Right renal pelvis (tissue), 4 donors: ENCODE measurements around the gene REXO1. TPM values are rescaled to one million over a fixed set of nuclear protein-coding genes. Genes with fewer than 3 reads are reported as not detected.

Source experiments
- DNase-seq, 4 donors: peaks; one replicate each; pipeline ENCODE4 v3.0.0-alpha.2; 2013; ENCODE audit warnings: low read depth in 4 of 4, low spot score in 3 of 4, missing footprints in 1 of 4
- polyA plus RNA-seq, 4 donors: library from polyadenylated mRNA; unstranded; fragments of 120-200 nt; gene quantifications; one replicate each; pipeline ENCODE4 v1.2.1, GENCODE V29; 2013; ENCODE audit not compliant: insufficient read length in 4 of 4

Gene REXO1
- polyA plus RNA-seq, 4 donors: 23.5 to 32.9 (median 25.1) TPM

- no peak for DNase-seq
Observed at GRCh38 chr19:1836458-1837221, 11.6 kb downstream of the REXO1 start.

GRCh38 chr19:1833540-1833939, 14.7 kb downstream of the REXO1 start:
- DNase-seq: no peak

GRCh38 chr19:1832046-1832663, 16.1 kb downstream of the REXO1 start:
- no peak for DNase-seq

- DNase-seq: no peak
Observed at GRCh38 chr19:1830978-1831377, 17.3 kb downstream of the REXO1 start.

GRCh38 chr19:1830568-1830967, 17.7 kb downstream of the REXO1 start:
- DNase-seq: no peak

- no peak for DNase-seq
Observed at GRCh38 chr19:1829958-1830357, 18.3 kb downstream of the REXO1 start.

- no peak for DNase-seq
Observed at GRCh38 chr19:1828279-1829238, 19.7 kb downstream of the REXO1 start.

GRCh38 chr19:1827566-1828278, 20.6 kb downstream of the REXO1 start:
- no peak for DNase-seq

GRCh38 chr19:1826557-1827521, 21.4 kb downstream of the REXO1 start:
- peak in 1 of 4 donors; percentile 69 for DNase-seq

- peak; percentile 67 to 76 (median 70) for DNase-seq
Observed at GRCh38 chr19:1825909-1826556, 22.2 kb downstream of the REXO1 start.

- no peak for DNase-seq
Observed at GRCh38 chr19:1824252-1824622, 24.0 kb downstream of the REXO1 start.

GRCh38 chr19:1823539-1824251, 24.6 kb downstream of the REXO1 start:
- no peak for DNase-seq

- no peak for DNase-seq
Observed at GRCh38 chr19:1823020-1823419, 25.3 kb downstream of the REXO1 start.

GRCh38 chr19:1822210-1822609, 26.1 kb downstream of the REXO1 start:
- no peak for DNase-seq

- DNase-seq: no peak
Observed at GRCh38 chr19:1819341-1820255, 28.7 kb downstream of the REXO1 start.

- DNase-seq: no peak
Observed at GRCh38 chr19:1818549-1819195, 29.6 kb downstream of the REXO1 start.
